Umbilical cord (tissue), 1 donor: ENCODE data around the gene ZFP62. TPM values are rescaled to one million over a fixed set of nuclear protein-coding genes. Genes with fewer than 3 reads are reported as not detected.

Experiments used
- total RNA-seq: library from RNA; depleted of rRNA; stranded (reverse); fragments of >200 nt; gene quantifications from one replicate; pipeline ENCODE4 v1.2.3, GENCODE V29; 2014; ENCODE audit warnings: low replicate concordance; ENCODE audit not compliant: insufficient read depth

Gene ZFP62
- total RNA-seq, 1 donor from 2014 or later = 25.8 TPM

Other genes with a start within 250 kb of the ZFP62 start
- gene FLT4, start 211.7 kb downstream of the ZFP62 start, total RNA-seq = 0.48 TPM
- gene OR2Y1, start 121.2 kb downstream of the ZFP62 start, total RNA-seq = not detected
- gene MGAT1, start 58.5 kb downstream of the ZFP62 start, total RNA-seq = 98.7 TPM
- gene BTNL8, start 37.9 kb upstream of the ZFP62 start, total RNA-seq = not detected
- not detected for gene BTNL3, start 127.6 kb upstream of the ZFP62 start, total RNA-seq
- 7.0 TPM for gene BTNL9, start 179.0 kb upstream of the ZFP62 start, total RNA-seq